Smooth muscle cell (in vitro differentiated cells): Measurements from ENCODE around the gene COG5. TPM values are rescaled to one million over a fixed set of nuclear protein-coding genes. Genes with fewer than 3 reads are reported as not detected.

Experiments
- DNase-seq: peaks from one replicate; lab custom pipeline; 2025; ENCODE audit not compliant: unreplicated experiment; lab: John Stamatoyannopoulos, UW
- H2AFZ ChIP-seq: fragments of 200-600 bp; sonication (generic); 2 replicates; pipeline ENCODE4 v1.6.0; 2016; ENCODE audit warnings: antibody characterized with exemption, low read depth, mild to moderate bottlenecking
- H3F3A ChIP-seq: fragments of 200-600 bp; sonication (generic); 2 replicates; pipeline ENCODE4 v1.6.0; 2017; ENCODE audit warnings: antibody characterized with exemption, low read depth
- H3K27ac ChIP-seq: fragments of 200-600 bp; sonication (generic); 2 replicates; pipeline ENCODE4 v1.5.1; 2016; ENCODE audit warnings: low read depth, mild to moderate bottlenecking
- H3K27me3 ChIP-seq: fragments of 200-600 bp; sonication (generic); 2 replicates; pipeline ENCODE4 v1.6.1; 2016; ENCODE audit warnings: low read depth, mild to moderate bottlenecking
- H3K36me3 ChIP-seq: fragments of 200-600 bp; sonication (generic); 2 replicates; pipeline ENCODE4 v1.5.1; 2016; ENCODE audit warnings: low read depth
- H3K4me1 ChIP-seq: fragments of 200-600 bp; sonication (generic); 2 replicates; pipeline ENCODE4 v1.5.1; 2016; ENCODE audit warnings: low read depth
- H3K4me2 ChIP-seq: fragments of 200-600 bp; sonication (generic); 2 replicates; pipeline ENCODE4 v1.6.0; 2016; ENCODE audit warnings: mild to moderate bottlenecking
- H3K4me3 ChIP-seq: fragments of 200-600 bp; sonication (generic); 2 replicates; pipeline ENCODE4 v1.5.1; 2016; ENCODE audit warnings: mild to moderate bottlenecking
- H3K79me2 ChIP-seq: fragments of 200-600 bp; sonication (generic); 2 replicates; pipeline ENCODE4 v1.6.0; 2016; ENCODE audit warnings: low read depth, mild to moderate bottlenecking
- H3K9ac ChIP-seq: fragments of 200-600 bp; sonication (generic); 2 replicates; pipeline ENCODE4 v1.6.0; 2016; ENCODE audit warnings: low read depth
- H3K9me3 ChIP-seq: fragments of 200-600 bp; sonication (generic); replicated peaks from 2 replicates; pipeline ENCODE4 v1.5.1; 2016; ENCODE audit warnings: low read depth
- H4K20me1 ChIP-seq: fragments of 200-600 bp; sonication (generic); 2 replicates; pipeline ENCODE4 v1.6.0; 2016; ENCODE audit warnings: low read depth
- WGBS: methylation state at CpG from one replicate; pipeline ENCODE4 v1.1.7; 2016; ENCODE audit warnings: low lambda C conversion rate; 5-methylcytosine and 5-hydroxymethylcytosine counted together
- polyA plus RNA-seq: library from polyadenylated mRNA; unstranded; fragments of >200 nt; fragmentation: Nextera tagmentation; extraction: Ambion mirVana; gene quantifications from 2 replicates; pipeline ENCODE4 v1.2.1, GENCODE V29; 2016
- total RNA-seq: library from RNA; depleted of rRNA; stranded (reverse); fragments of >200 nt; gene quantifications from 2 replicates; pipeline ENCODE4 v1.2.3, GENCODE V29; 2014
- TF ChIP-seq, protein P1 (sequence below): fragments of 200-600 bp; sonication (generic); IDR thresholded peaks from 2 replicates; pipeline ENCODE4 v1.5.1; 2017; ENCODE audit warnings: borderline replicate concordance, mild to moderate bottlenecking, antibody characterized with exemption; ENCODE audit not compliant: insufficient read depth, poor library complexity, severe bottlenecking

COG5 gene
- total and polyA plus RNA-seq, 2 experiments from 2014 or later = 24.3 to 44.3 TPM

DNA sequence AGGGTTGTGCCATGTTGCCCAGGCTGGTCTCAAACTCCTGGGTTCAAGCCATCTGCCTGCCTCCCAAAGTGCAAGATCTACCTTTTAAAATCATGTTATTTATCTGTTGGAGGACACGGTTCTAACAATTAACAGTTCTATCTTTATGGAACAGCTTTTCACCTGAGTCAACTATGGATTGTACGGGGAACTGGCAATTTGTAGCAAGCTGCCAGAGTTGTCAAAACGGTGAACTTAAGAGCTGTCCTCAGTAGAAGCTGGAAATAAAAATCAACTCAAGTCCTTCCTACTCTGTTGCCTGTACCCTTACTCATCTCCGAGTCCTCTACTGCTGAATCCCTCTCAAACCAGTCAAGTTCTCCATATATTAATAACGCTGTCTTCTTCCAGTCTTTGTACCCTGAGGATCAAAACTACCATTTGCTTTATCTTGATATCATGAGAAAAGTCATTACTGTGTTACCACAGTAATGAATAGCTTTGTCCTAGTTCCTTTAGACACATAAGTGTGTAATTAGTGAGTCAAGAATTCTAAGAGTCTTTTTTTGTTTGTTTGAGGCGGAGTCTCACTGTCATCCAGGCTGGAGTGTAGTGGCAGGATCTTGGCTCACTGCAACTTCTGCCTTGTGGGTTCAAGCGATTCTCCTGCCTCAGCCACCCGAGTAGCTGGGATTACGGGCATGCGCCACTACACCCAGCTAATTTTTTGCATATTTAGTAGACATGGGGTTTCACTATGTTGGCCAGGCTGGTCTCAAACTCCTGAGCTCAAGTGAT is 366.7 kb downstream of the COG5 start:
- no peak overlapping the region for H3K9ac ChIP-seq
- no peaks in the 10 kb centered on the region for H3K4me1 ChIP-seq
- no peaks in the 10 kb centered on the region for H3K9me3 ChIP-seq
- H2AFZ ChIP-seq = no peak overlapping the region
- H3K79me2 ChIP-seq = no peaks in the 10 kb centered on the region
- 96% methylated on average over 10 of the region's 10 CpGs for WGBS
- TF ChIP-seq, protein P1, sequence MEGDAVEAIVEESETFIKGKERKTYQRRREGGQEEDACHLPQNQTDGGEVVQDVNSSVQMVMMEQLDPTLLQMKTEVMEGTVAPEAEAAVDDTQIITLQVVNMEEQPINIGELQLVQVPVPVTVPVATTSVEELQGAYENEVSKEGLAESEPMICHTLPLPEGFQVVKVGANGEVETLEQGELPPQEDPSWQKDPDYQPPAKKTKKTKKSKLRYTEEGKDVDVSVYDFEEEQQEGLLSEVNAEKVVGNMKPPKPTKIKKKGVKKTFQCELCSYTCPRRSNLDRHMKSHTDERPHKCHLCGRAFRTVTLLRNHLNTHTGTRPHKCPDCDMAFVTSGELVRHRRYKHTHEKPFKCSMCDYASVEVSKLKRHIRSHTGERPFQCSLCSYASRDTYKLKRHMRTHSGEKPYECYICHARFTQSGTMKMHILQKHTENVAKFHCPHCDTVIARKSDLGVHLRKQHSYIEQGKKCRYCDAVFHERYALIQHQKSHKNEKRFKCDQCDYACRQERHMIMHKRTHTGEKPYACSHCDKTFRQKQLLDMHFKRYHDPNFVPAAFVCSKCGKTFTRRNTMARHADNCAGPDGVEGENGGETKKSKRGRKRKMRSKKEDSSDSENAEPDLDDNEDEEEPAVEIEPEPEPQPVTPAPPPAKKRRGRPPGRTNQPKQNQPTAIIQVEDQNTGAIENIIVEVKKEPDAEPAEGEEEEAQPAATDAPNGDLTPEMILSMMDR = no peak
- H3K27ac ChIP-seq = no peak overlapping the region
- no peak for DNase-seq
- H3K36me3 ChIP-seq = peaks cover 4% of the 10 kb centered on the region
- H3K27me3 ChIP-seq = no peaks in the 10 kb centered on the region
- no peak overlapping the region for H3K4me2 ChIP-seq
- H3F3A ChIP-seq = no peaks in the 10 kb centered on the region
- no peak overlapping the region for H3K4me3 ChIP-seq
- H4K20me1 ChIP-seq = no peaks in the 10 kb centered on the region

DNA sequence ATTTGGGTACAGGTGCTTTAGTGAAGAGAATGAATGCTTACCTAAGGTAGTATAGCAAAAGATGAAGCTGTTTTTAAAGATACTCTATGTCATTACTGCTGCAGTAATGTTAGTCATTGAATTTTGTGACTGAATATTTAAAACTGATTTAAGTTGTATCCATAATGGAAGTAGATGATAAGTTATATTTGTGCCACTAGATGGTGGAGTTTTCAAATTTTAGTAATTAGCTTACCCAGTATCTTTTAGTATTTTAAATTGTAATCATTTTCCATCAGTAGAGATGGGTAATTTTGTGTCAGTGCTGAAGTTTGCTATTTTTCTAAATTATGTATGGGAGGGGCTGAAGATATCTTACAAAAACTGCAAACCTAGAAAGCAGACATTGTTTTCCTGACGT is 369.7 kb downstream of the COG5 start:
- DNase-seq = no peak
- TF ChIP-seq, protein P1 = peak; percentile 6
- Histone ChIP-seq H3K27me3 (no peaks in the 10 kb centered on the region), H3K27ac (no peak overlapping the region), H3K9ac (no peak overlapping the region), H3K4me3 (no peak overlapping the region), H3K79me2 (no peaks in the 10 kb centered on the region), H3K4me1 (no peaks in the 10 kb centered on the region), H4K20me1 (peaks cover 6% of the 10 kb centered on the region), H3F3A (no peaks in the 10 kb centered on the region), H3K4me2 (no peak overlapping the region), H3K36me3 (peaks cover 21% of the 10 kb centered on the region), H3K9me3 (no peaks in the 10 kb centered on the region), H2AFZ (no peak overlapping the region)
- 97% methylated on average over 1 of the region's 1 CpG for WGBS

DNA sequence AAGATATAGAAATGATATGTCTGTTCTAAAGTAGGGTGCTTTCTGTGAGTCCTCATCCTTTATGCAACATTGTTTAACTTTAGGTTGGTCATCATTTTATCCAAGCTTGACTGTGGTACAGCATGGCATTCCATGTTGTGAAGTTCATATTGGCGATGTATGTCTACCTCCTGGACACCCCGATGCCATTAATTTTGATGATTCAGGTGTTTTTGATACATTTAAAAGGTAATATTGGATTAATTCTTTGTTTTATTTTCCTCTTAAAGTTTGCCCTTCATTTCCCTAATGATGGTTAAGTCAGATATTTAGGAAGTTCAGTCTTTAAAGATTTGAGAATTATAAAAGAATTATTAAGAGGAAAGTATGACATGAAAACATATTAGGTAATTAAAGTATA is 373.6 kb downstream of the COG5 start:
- no peaks in the 10 kb centered on the region for H3K79me2 ChIP-seq
- H3K9ac ChIP-seq = no peak overlapping the region
- no peaks in the 10 kb centered on the region for H3F3A ChIP-seq
- H3K4me3 ChIP-seq = no peak overlapping the region
- no peaks in the 10 kb centered on the region for H3K27me3 ChIP-seq
- H3K36me3 ChIP-seq = peaks cover 37% of the 10 kb centered on the region
- no peaks in the 10 kb centered on the region for H3K9me3 ChIP-seq
- peaks cover 19% of the 10 kb centered on the region for H4K20me1 ChIP-seq
- TF ChIP-seq, protein P1 = no peak
- H2AFZ ChIP-seq = no peak overlapping the region
- H3K27ac ChIP-seq = no peak overlapping the region
- H3K4me2 ChIP-seq = no peak overlapping the region
- H3K4me1 ChIP-seq = no peaks in the 10 kb centered on the region
- WGBS = 99% methylated on average over 2 of the region's 2 CpGs
- no peak for DNase-seq

DNA sequence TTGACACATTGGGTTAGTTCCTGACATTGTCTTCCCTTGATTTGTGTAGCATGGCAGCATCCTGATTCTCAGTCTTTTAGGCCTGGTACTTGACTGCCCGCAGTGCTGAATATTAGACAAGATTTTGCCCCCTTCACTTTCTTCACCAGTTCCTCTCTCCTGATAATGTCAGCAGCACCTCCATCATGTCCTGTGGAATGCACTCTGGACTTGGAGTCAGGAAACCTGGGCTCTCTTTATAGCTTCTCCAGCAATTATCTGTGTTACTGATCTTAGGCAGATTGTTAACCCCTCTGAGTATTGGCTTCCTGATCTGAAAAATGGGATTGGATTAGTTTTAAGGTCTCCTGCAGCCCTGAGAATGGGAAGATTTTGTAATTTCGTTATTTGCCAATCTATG is 375.9 kb downstream of the COG5 start:
- Histone ChIP-seq H3F3A (no peaks in the 10 kb centered on the region), H3K4me2 (no peak overlapping the region), H3K27ac (no peak overlapping the region), H3K79me2 (peaks cover 6% of the 10 kb centered on the region), H3K27me3 (no peaks in the 10 kb centered on the region), H3K9ac (no peak overlapping the region), H4K20me1 (peaks cover 37% of the 10 kb centered on the region), H2AFZ (no peak overlapping the region), H3K36me3 (peaks cover 41% of the 10 kb centered on the region), H3K9me3 (no peaks in the 10 kb centered on the region), H3K4me1 (no peaks in the 10 kb centered on the region), H3K4me3 (no peak overlapping the region)
- TF ChIP-seq, protein P1 = no peak
- 82% methylated on average over 2 of the region's 2 CpGs for WGBS
- no peak for DNase-seq
